Measurements from ENCODE around the gene LAG3.
A peak's percentile ranks its signal among the peaks of the same experiment; 100 is the strongest.

Gene LAG3

GRCh38 chr12:6823182-6824084 is 51.1 kb downstream of the LAG3 start:
- DNase-seq (ENCODE audit: low read depth), result no peak

GRCh38 chr12:6824085-6824775 is 51.9 kb downstream of the LAG3 start:
- no peak for DNase-seq (ENCODE audit: low read depth)

DNA sequence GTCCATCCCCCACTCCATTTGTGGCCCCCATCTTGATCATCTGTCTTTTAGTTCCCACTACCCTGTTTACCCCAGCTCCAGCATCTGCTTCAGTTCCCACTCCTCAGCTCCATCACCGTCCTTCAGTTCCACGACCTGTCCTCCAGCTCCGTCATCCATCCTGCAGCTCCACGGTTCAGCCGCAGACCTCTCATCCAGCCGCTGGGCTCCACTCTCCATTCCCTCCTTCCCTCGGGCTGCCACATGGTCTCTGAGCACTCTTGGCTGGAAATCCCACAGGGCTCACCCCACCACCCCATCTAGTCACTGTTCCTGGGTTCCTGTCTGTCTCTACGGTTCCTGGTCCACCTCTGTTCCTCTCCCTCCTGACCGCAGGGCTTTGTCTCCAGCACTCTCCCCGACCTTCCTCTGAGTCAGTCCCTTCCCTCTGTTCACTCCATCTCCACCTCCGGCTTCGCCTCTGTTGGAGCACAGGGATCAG is 52.6 kb downstream of the LAG3 start:
- DNase-seq (ENCODE audit: low read depth), result no peak

GRCh38 chr12:6825398-6826124 is 53.2 kb downstream of the LAG3 start:
- peak; percentile 70 for DNase-seq (ENCODE audit: low read depth)

GRCh38 chr12:6826125-6826733 is 53.9 kb downstream of the LAG3 start:
- no peak for DNase-seq (ENCODE audit: low read depth)

GRCh38 chr12:6826734-6827436 is 54.6 kb downstream of the LAG3 start:
- DNase-seq (ENCODE audit: low read depth), result no peak

- DNase-seq (ENCODE audit: low read depth), result no peak
Measured at GRCh38 chr12:6827437-6827911, 55.2 kb downstream of the LAG3 start.

All from T follicular helper cell (primary cell).